ENCODE results near the gene SLC25A41. TPM values are rescaled to one million over a fixed set of nuclear protein-coding genes. Genes with fewer than 3 reads are reported as not detected.

SLC25A41 gene
- total and polyA plus RNA-seq, 2 of the 13 experiments (the other 11 are each of a cell fraction or from before 2014, with no cell fraction given), result 0.33 to 0.95 TPM

GRCh38 chr19:6464070-6464873, 30.7 kb upstream of the SLC25A41 start, which contains the start of gene CRB3 (continued):
- TF ChIP-seq SRSF9 (IDR thresholded peaks at IDR 0.05; ENCODE audit: borderline replicate concordance, insufficient read depth, low read depth, low read length, poor library complexity, severe bottlenecking) (no peak), CENPT (CRISPR knock-in tag; IDR thresholded peaks at IDR 0.05; ENCODE audit: low read depth) (no peak), ZNF737 (CRISPR knock-in tag; IDR thresholded peaks at IDR 0.05; ENCODE audit: borderline replicate concordance) (no peak), ZFY (CRISPR knock-in tag; IDR thresholded peaks at IDR 0.05) (peak; percentile 79), RNF2 (conservative IDR thresholded peaks at IDR 0.05; ENCODE audit: low read depth) (no peak), LRRFIP1 (CRISPR knock-in tag; conservative IDR thresholded peaks at IDR 0.05) (no peak), ZNF687 (CRISPR knock-in tag; IDR thresholded peaks at IDR 0.05) (peak; percentile 81), ZNF33A (CRISPR knock-in tag; IDR thresholded peaks at IDR 0.05; ENCODE audit: borderline replicate concordance) (no peak), AHR (CRISPR knock-in tag; IDR thresholded peaks at IDR 0.05) (no peak), ZNF296 (CRISPR knock-in tag; conservative IDR thresholded peaks at IDR 0.05) (no peak), GATAD2A (CRISPR knock-in tag; IDR thresholded peaks at IDR 0.05) (peak; percentile 60), FOXJ3 (CRISPR knock-in tag; IDR thresholded peaks at IDR 0.05; ENCODE audit: borderline replicate concordance) (no peak), DZIP1 (CRISPR knock-in tag; IDR thresholded peaks at IDR 0.05) (0 out of 2 replicates have a peak, but pooled peaks have one; percentile 83)
- TF ChIP-seq, protein P1, sequence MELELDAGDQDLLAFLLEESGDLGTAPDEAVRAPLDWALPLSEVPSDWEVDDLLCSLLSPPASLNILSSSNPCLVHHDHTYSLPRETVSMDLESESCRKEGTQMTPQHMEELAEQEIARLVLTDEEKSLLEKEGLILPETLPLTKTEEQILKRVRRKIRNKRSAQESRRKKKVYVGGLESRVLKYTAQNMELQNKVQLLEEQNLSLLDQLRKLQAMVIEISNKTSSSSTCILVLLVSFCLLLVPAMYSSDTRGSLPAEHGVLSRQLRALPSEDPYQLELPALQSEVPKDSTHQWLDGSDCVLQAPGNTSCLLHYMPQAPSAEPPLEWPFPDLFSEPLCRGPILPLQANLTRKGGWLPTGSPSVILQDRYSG (CRISPR knock-in tag; IDR thresholded peaks at IDR 0.05), result no peak
- TF ChIP-seq, protein P2, sequence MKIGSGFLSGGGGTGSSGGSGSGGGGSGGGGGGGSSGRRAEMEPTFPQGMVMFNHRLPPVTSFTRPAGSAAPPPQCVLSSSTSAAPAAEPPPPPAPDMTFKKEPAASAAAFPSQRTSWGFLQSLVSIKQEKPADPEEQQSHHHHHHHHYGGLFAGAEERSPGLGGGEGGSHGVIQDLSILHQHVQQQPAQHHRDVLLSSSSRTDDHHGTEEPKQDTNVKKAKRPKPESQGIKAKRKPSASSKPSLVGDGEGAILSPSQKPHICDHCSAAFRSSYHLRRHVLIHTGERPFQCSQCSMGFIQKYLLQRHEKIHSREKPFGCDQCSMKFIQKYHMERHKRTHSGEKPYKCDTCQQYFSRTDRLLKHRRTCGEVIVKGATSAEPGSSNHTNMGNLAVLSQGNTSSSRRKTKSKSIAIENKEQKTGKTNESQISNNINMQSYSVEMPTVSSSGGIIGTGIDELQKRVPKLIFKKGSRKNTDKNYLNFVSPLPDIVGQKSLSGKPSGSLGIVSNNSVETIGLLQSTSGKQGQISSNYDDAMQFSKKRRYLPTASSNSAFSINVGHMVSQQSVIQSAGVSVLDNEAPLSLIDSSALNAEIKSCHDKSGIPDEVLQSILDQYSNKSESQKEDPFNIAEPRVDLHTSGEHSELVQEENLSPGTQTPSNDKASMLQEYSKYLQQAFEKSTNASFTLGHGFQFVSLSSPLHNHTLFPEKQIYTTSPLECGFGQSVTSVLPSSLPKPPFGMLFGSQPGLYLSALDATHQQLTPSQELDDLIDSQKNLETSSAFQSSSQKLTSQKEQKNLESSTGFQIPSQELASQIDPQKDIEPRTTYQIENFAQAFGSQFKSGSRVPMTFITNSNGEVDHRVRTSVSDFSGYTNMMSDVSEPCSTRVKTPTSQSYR (CRISPR knock-in tag; IDR thresholded peaks at IDR 0.05; ENCODE audit: borderline replicate concordance), result no peak

Measured in HepG2 (cell line).